Upper lobe of left lung (tissue), 4 donors: Measurements from ENCODE around the gene SERPINE1.

Experiments used
- CTCF ChIP-seq, 6 experiments: fragments of 450-650 bp in 4 of 6; fragments of 200-600 bp in 2 of 6; sonication (generic) in 2 of 6; IDR thresholded peaks; one replicate each; pipeline ENCODE4 v1.5.1; 2016 to 2019; ENCODE audit warnings: antibody characterized with exemption in 6 of 6
- EP300 ChIP-seq, 4 donors: sonication (generic); formaldehyde crosslinking; IDR thresholded peaks; one replicate each; pipeline ENCODE4 v1.5.1; 2017; ENCODE audit warnings: antibody characterized with exemption in 4 of 4, control low read depth in 2 of 4
- POLR2A ChIP-seq, 4 donors: fragments of 450-650 bp; IDR thresholded peaks; one replicate each; pipeline ENCODE4 v1.5.1; 2016 to 2017; ENCODE audit warnings: antibody characterized with exemption in 4 of 4, mild to moderate bottlenecking in 2 of 4
- POLR2AphosphoS5 ChIP-seq, 2 donors: sonication (generic); formaldehyde crosslinking; IDR thresholded peaks; one replicate each; pipeline ENCODE4 v1.5.1; 2017; ENCODE audit warnings: antibody characterized with exemption in 2 of 2

DNA sequence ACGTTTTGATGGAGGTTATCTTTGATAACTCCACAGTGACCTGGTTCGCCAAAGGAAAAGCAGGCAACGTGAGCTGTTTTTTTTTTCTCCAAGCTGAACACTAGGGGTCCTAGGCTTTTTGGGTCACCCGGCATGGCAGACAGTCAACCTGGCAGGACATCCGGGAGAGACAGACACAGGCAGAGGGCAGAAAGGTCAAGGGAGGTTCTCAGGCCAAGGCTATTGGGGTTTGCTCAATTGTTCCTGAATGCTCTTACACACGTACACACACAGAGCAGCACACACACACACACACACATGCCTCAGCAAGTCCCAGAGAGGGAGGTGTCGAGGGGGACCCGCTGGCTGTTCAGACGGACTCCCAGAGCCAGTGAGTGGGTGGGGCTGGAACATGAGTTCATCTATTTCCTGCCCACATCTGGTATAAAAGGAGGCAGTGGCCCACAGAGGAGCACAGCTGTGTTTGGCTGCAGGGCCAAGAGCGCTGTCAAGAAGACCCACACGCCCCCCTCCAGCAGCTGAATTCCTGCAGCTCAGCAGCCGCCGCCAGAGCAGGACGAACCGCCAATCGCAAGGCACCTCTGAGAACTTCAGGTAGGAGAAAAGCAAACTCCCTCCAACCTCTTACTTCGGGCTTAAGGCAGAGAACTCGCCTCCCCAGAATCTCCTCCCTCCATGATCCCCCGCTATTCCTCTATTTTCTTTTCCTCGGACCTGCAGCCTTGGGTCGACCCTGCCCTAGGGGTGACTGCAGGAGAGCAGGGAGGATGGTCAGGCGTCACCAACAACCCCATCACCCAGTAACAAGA lies at the start of gene SERPINE1:
- TF ChIP-seq CTCF (IDR thresholded peaks at IDR 0.05) = peak in 2 of 6 experiments; percentile 11 to 19
- TF ChIP-seq POLR2A (IDR thresholded peaks at IDR 0.05) = peak; percentile 66 to 91 (median 88)
- TF ChIP-seq POLR2AphosphoS5 (IDR thresholded peaks at IDR 0.05) = peak; percentile 82 to 97
- TF ChIP-seq EP300 (IDR thresholded peaks at IDR 0.05) = peak in 2 of 4 donors; percentile 52 to 82
